Measurements from ENCODE around the gene LAMB1. TPM values are rescaled to one million over a fixed set of nuclear protein-coding genes. Genes with fewer than 3 reads are reported as not detected.

The LAMB1 gene
- total and polyA plus RNA-seq, 2 of the 13 experiments (the other 11 are each of a cell fraction or from before 2014, with no cell fraction given) = 109 to 124 TPM

DNA sequence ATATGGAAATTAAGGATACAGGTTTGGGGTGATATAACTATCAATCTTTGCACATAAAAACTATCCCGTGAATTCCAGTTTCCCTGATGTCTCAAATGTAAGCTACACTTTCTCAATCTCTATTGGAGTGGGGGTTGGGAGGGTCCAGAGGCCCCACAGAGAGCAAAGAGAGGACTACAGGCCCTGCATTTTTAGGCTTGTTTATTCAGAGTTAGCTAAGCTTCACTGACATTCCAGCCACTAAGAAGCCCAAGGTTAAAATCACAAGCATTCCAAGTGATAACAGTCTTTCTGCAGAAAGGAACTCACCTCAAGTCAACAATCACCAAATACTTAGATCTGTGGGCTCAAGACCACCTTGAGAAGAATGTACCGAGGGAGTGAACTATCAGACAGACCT, 31.6 kb upstream of the LAMB1 start (continued):
- TF ChIP-seq, protein P1, sequence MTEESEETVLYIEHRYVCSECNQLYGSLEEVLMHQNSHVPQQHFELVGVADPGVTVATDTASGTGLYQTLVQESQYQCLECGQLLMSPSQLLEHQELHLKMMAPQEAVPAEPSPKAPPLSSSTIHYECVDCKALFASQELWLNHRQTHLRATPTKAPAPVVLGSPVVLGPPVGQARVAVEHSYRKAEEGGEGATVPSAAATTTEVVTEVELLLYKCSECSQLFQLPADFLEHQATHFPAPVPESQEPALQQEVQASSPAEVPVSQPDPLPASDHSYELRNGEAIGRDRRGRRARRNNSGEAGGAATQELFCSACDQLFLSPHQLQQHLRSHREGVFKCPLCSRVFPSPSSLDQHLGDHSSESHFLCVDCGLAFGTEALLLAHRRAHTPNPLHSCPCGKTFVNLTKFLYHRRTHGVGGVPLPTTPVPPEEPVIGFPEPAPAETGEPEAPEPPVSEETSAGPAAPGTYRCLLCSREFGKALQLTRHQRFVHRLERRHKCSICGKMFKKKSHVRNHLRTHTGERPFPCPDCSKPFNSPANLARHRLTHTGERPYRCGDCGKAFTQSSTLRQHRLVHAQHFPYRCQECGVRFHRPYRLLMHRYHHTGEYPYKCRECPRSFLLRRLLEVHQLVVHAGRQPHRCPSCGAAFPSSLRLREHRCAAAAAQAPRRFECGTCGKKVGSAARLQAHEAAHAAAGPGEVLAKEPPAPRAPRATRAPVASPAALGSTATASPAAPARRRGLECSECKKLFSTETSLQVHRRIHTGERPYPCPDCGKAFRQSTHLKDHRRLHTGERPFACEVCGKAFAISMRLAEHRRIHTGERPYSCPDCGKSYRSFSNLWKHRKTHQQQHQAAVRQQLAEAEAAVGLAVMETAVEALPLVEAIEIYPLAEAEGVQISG (CRISPR knock-in tag; IDR thresholded peaks at IDR 0.05) = no peak
- TF ChIP-seq THAP11 (CRISPR knock-in tag; IDR thresholded peaks at IDR 0.05) = peak; percentile 31; the same call in 1 of the 2 replicates
- no peak for TF ChIP-seq GTF3A (CRISPR knock-in tag; conservative IDR thresholded peaks at IDR 0.05)
- no peak for TF ChIP-seq GLI4 (CRISPR knock-in tag; IDR thresholded peaks at IDR 0.05; ENCODE audit: borderline replicate concordance)
- TF ChIP-seq FOXP1 (IDR thresholded peaks at IDR 0.05) = no peak
- peak; percentile 76 for TF ChIP-seq FOXP1 (CRISPR knock-in tag; IDR thresholded peaks at IDR 0.05)
- TF ChIP-seq NCOA1 (CRISPR knock-in tag; IDR thresholded peaks at IDR 0.05) = no peak
- TF ChIP-seq MBNL3 (CRISPR knock-in tag; conservative IDR thresholded peaks at IDR 0.05) = no peak
- TF ChIP-seq MED8 (CRISPR knock-in tag; IDR thresholded peaks at IDR 0.05; ENCODE audit: insufficient replicate concordance) = no peak
- no peak for TF ChIP-seq KMT2A (CRISPR knock-in tag; IDR thresholded peaks at IDR 0.05)
- TF ChIP-seq ZNF616 (CRISPR knock-in tag; IDR thresholded peaks at IDR 0.05; ENCODE audit: low read depth) = no peak
- peak; percentile 82 for TF ChIP-seq HMG20A (CRISPR knock-in tag; IDR thresholded peaks at IDR 0.05; ENCODE audit: borderline replicate concordance)
- no peak for TF ChIP-seq RAD51 (IDR thresholded peaks at IDR 0.05; ENCODE audit: borderline replicate concordance)
- no peak for TF ChIP-seq PHF21A (CRISPR knock-in tag; IDR thresholded peaks at IDR 0.05)
- TF ChIP-seq SP5 (CRISPR knock-in tag; IDR thresholded peaks at IDR 0.05; ENCODE audit: borderline replicate concordance, low read depth) = 0 out of 2 replicates have a peak, but pooled peaks have one; percentile 13
- TF ChIP-seq, protein P2, sequence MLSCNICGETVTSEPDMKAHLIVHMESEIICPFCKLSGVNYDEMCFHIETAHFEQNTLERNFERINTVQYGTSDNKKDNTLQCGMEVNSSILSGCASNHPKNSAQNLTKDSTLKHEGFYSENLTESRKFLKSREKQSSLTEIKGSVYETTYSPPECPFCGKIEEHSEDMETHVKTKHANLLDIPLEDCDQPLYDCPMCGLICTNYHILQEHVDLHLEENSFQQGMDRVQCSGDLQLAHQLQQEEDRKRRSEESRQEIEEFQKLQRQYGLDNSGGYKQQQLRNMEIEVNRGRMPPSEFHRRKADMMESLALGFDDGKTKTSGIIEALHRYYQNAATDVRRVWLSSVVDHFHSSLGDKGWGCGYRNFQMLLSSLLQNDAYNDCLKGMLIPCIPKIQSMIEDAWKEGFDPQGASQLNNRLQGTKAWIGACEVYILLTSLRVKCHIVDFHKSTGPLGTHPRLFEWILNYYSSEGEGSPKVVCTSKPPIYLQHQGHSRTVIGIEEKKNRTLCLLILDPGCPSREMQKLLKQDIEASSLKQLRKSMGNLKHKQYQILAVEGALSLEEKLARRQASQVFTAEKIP (CRISPR knock-in tag; IDR thresholded peaks at IDR 0.05; ENCODE audit: borderline replicate concordance) = no peak
- TF ChIP-seq ZNF232 (CRISPR knock-in tag; IDR thresholded peaks at IDR 0.05; ENCODE audit: borderline replicate concordance) = no peak; the same call in 1 of the 2 replicates
- TF ChIP-seq, protein P3, sequence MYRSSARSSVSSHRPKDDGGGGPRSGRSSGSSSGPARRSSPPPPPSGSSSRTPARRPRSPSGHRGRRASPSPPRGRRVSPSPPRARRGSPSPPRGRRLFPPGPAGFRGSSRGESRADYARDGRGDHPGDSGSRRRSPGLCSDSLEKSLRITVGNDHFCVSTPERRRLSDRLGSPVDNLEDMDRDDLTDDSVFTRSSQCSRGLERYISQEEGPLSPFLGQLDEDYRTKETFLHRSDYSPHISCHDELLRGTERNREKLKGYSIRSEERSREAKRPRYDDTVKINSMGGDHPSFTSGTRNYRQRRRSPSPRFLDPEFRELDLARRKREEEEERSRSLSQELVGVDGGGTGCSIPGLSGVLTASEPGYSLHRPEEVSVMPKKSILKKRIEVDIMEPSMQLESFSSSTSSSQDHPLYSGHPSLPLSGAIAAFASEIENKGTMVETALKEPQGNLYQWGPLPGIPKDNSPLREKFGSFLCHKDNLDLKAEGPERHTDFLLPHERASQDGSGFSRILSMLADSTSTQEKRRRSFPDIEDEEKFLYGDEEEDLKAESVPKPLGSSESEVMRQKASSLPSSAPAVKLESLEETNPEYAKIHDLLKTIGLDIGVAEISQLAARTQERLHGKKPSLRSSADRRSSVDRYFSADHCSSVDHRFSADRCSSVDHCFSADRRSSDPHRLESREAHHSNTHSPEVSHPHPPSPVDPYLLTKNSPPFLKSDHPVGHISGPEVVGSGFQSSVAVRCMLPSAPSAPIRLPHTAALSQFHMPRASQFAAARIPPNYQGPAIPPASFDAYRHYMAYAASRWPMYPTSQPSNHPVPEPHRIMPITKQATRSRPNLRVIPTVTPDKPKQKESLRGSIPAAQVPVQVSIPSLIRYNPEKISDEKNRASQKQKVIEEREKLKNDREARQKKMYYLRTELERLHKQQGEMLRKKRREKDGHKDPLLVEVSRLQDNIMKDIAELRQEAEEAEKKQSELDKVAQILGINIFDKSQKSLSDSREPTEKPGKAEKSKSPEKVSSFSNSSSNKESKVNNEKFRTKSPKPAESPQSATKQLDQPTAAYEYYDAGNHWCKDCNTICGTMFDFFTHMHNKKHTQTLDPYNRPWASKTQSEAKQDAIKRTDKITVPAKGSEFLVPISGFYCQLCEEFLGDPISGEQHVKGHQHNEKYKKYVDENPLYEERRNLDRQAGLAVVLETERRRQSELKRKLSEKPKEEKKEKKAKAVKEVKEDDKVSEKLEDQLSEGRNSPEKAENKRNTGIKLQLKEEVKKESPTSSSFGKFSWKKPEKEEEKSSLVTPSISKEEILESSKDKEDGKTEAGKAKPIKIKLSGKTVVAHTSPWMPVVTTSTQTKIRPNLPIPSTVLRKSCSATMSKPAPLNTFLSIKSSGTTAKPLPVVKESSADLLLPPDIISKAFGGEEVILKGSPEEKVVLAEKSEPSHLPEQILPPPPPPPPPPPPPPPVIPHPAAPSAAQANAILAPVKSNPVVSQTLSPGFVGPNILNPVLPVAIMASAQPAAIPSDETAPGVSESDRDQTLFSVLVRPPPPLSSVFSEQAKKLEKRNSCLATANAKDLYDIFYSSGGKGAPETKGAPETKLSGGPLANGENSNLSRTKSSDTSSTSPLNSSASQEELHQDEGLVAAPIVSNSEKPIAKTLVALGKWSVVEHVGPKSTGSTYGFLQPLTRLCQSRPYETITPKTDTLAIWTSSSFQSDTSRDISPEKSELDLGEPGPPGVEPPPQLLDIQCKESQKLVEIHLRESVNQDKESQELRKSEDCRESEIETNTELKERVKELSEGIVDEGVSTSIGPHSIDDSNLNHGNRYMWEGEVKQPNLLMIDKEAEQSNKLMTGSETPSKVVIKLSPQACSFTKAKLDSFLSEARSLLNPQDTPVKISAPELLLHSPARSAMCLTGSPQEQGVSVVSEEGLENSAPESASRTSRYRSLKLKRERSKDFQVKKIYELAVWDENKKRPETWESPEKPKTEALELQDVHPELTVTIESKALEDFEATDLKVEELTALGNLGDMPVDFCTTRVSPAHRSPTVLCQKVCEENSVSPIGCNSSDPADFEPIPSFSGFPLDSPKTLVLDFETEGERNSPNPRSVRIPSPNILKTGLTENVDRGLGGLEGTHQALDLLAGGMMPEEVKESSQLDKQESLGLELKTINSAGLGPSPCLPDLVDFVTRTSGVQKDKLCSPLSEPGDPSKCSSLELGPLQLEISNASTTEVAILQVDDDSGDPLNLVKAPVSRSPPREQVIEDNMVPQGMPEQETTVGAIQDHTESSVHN (CRISPR knock-in tag; IDR thresholded peaks at IDR 0.05) = no peak
- no peak for TF ChIP-seq SNRNP70 (IDR thresholded peaks at IDR 0.05; ENCODE audit: low read depth, low read length)
- no peak for TF ChIP-seq PHF20 (CRISPR knock-in tag; IDR thresholded peaks at IDR 0.05)

Data from HepG2 (cell line).